ENCODE data around the gene CLIC4.

DNA sequence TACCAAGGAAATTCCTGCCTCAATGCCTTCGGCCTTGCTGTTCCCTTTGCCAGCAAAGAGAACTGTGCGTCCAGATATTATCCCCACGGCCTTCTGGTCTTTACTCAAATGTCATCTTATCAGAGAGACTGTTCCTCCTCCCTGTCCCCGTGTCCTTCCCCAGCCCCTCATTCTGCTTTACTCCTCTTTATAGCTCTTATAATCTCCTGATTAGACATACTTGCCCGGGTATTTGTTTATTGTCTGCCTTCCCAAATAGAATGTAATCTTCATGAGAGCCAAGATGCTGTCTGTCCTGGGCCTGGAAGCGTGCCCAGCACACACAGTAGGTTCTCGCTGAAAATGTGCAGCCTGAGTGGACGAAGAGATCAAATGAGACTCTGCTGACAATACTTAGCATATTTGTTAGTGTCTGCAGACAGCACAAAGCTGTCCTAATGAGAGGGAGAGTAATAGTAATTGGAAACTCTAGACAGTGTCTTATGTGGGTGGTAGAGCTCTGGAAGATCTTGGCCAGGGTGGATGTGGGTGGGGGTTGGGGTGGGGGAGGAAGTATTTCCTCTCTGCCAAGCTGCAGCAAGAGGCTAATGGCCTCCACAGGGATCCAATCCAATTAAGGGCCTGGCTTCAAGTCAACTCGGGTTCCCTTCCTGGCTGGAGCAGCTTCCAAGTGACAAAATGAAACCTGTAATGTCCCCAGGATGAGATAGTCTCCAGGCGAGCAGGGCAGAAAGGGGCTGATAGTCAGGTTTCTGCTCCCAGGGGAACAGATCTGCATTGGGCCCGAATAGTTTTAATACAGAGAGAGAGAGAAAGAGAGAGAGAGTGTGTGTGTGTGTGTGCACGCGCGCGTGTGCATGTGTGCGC lies 9.5 kb upstream of the CLIC4 start:
- TF ChIP-seq, protein P1, sequence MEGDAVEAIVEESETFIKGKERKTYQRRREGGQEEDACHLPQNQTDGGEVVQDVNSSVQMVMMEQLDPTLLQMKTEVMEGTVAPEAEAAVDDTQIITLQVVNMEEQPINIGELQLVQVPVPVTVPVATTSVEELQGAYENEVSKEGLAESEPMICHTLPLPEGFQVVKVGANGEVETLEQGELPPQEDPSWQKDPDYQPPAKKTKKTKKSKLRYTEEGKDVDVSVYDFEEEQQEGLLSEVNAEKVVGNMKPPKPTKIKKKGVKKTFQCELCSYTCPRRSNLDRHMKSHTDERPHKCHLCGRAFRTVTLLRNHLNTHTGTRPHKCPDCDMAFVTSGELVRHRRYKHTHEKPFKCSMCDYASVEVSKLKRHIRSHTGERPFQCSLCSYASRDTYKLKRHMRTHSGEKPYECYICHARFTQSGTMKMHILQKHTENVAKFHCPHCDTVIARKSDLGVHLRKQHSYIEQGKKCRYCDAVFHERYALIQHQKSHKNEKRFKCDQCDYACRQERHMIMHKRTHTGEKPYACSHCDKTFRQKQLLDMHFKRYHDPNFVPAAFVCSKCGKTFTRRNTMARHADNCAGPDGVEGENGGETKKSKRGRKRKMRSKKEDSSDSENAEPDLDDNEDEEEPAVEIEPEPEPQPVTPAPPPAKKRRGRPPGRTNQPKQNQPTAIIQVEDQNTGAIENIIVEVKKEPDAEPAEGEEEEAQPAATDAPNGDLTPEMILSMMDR (IDR thresholded peaks at IDR 0.05): no peak
- TF ChIP-seq POLR2A (IDR thresholded peaks at IDR 0.05): no peak
